Measurements from ENCODE around the gene NUP155.

DNA sequence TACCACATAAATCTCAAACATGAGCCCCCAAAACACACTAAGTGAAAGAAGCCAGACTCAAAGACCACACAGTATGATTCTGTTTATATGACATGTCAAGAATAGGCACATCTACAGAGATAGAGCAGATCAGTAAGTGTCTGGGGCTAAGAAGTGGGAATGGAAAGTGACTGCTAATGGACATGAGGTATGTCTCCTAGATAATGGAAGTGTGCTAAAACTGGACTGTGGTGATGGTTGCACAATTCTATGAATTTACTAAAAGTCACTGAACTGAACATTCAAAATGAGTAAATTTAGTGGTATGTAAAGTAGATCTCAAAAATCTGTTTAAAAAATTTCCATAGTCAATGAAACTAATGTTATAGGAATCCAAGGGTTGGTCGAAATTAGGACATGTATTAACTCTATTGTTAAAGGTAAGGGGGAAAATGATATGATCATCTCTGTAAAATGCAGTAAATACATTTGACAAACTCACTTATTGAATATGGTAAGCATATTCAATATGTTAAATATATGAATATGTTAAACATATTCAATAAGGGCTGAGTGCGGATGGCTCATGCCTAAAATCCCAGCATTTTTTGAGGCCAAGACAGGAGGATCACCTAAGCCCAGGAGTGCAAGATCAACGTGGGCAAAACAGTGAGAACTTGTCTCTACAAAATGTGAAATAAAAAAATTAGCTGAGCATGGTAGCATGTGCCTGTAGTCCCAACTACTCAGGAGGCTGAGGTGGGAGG, 51.7 kb downstream of the NUP155 start:
- TF ChIP-seq, protein P1, sequence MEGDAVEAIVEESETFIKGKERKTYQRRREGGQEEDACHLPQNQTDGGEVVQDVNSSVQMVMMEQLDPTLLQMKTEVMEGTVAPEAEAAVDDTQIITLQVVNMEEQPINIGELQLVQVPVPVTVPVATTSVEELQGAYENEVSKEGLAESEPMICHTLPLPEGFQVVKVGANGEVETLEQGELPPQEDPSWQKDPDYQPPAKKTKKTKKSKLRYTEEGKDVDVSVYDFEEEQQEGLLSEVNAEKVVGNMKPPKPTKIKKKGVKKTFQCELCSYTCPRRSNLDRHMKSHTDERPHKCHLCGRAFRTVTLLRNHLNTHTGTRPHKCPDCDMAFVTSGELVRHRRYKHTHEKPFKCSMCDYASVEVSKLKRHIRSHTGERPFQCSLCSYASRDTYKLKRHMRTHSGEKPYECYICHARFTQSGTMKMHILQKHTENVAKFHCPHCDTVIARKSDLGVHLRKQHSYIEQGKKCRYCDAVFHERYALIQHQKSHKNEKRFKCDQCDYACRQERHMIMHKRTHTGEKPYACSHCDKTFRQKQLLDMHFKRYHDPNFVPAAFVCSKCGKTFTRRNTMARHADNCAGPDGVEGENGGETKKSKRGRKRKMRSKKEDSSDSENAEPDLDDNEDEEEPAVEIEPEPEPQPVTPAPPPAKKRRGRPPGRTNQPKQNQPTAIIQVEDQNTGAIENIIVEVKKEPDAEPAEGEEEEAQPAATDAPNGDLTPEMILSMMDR (IDR thresholded peaks at IDR 0.05; ENCODE audit: low read depth, low read length, poor library complexity, severe bottlenecking) = no peak
- TF ChIP-seq EZH2phosphoT487 (IDR thresholded peaks at IDR 0.05; ENCODE audit: borderline replicate concordance, low read length) = no peak

Measured in DOHH2 (cell line).